Measurements from ENCODE around the gene PRPF40A. TPM values are rescaled to one million over a fixed set of nuclear protein-coding genes. Genes with fewer than 3 reads are reported as not detected.

The PRPF40A gene
- total and polyA plus RNA-seq, 2 donors (not counting 1 experiment from before 2014, with no cell fraction given) = 91.7 to 105 TPM

DNA sequence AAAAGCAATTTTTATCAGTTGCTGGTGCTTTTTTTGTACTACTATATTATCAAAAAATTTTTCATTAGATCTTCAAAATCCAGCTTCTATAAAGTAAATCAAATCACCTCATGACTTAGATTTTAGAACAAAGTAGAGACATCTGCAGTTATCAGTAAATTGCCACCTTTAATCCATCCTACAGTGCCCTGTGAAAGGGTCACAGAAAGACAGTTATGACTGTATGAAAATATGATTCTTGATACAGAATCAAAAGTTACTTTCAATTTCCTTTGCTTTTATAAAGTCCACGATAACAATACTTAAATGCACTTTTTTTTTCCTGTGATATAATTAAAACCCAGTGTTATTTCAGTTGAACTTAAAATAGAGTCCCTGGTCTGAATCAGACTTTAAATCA, 61.4 kb downstream of the PRPF40A start:
- no peaks in the 10 kb centered on the region for H3K4me1 ChIP-seq (ENCODE audit: control insufficient read depth, extremely low read depth, insufficient read depth, low read length)
- H4K20me1 ChIP-seq (ENCODE audit: control insufficient read depth, extremely low read depth, insufficient read depth, low read length) = no peaks in the 10 kb centered on the region
- TF ChIP-seq EZH2 (IDR thresholded peaks at IDR 0.05; ENCODE audit: low read length, missing control alignments) = no peak
- TF ChIP-seq, protein P1, sequence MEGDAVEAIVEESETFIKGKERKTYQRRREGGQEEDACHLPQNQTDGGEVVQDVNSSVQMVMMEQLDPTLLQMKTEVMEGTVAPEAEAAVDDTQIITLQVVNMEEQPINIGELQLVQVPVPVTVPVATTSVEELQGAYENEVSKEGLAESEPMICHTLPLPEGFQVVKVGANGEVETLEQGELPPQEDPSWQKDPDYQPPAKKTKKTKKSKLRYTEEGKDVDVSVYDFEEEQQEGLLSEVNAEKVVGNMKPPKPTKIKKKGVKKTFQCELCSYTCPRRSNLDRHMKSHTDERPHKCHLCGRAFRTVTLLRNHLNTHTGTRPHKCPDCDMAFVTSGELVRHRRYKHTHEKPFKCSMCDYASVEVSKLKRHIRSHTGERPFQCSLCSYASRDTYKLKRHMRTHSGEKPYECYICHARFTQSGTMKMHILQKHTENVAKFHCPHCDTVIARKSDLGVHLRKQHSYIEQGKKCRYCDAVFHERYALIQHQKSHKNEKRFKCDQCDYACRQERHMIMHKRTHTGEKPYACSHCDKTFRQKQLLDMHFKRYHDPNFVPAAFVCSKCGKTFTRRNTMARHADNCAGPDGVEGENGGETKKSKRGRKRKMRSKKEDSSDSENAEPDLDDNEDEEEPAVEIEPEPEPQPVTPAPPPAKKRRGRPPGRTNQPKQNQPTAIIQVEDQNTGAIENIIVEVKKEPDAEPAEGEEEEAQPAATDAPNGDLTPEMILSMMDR (conservative IDR thresholded peaks at IDR 0.05 in 1 of 2, IDR thresholded peaks at IDR 0.05 in 1 of 2; ENCODE audit: low read depth in 1 of 2, low read length in 2 of 2) = no peak
- H3K9ac ChIP-seq (ENCODE audit: insufficient read depth, low read length) = no peak overlapping the region
- no peak overlapping the region for H3K27ac ChIP-seq (ENCODE audit: insufficient read depth, low read length)
- H3K4me3 ChIP-seq (replicated peaks in 1 of 4; ENCODE audit: control extremely low read depth in 1 of 4, insufficient read depth in 1 of 4, low read depth in 3 of 4, low read length in 4 of 4) = no peak overlapping the region
- DNase-seq (ENCODE audit: low read depth in 2 of 2) = no peak
- H2AFZ ChIP-seq (ENCODE audit: low read length) = no peak overlapping the region
- H3K79me2 ChIP-seq (ENCODE audit: control insufficient read depth, insufficient read depth, low read length) = no peaks in the 10 kb centered on the region
- H3K36me3 ChIP-seq (ENCODE audit: control insufficient read depth, insufficient read depth, low read length) = peaks cover 2% of the 10 kb centered on the region
- no peaks in the 10 kb centered on the region for H3K27me3 ChIP-seq (ENCODE audit: control insufficient read depth, insufficient read depth, low read length)
- H3K9me3 ChIP-seq (ENCODE audit: control insufficient read depth, insufficient read depth, low read depth, low read length) = no peaks in the 10 kb centered on the region
- no peak overlapping the region for H3K4me2 ChIP-seq (ENCODE audit: extremely low read depth, insufficient read depth, low read length)

DNA sequence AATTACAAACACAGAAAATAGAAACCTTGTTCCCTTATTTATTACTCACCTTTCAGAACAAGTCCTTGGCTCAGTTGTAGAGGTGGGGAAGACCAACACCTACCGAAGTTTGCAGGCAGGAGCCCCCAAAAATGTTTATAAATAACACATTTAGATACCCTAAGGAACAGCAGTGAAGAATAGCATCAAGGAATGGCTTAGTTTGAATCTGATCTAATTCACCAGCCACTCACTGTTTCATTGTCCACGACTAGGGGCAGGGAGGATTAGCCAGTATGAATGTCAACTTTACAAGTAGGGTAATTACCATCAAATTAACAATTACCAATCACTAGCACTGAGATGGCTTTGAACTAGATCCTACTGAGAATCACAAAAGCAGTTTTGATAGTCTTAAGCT, 65.4 kb downstream of the PRPF40A start:
- H4K20me1 ChIP-seq (ENCODE audit: control insufficient read depth, extremely low read depth, insufficient read depth, low read length) = no peaks in the 10 kb centered on the region
- no peak for TF ChIP-seq EZH2 (IDR thresholded peaks at IDR 0.05; ENCODE audit: low read length, missing control alignments)
- TF ChIP-seq, protein P1 (conservative IDR thresholded peaks at IDR 0.05 in 1 of 2, IDR thresholded peaks at IDR 0.05 in 1 of 2; ENCODE audit: low read depth in 1 of 2, low read length in 2 of 2) = no peak
- no peak overlapping the region for H3K4me3 ChIP-seq (replicated peaks in 1 of 4; ENCODE audit: control extremely low read depth in 1 of 4, insufficient read depth in 1 of 4, low read depth in 3 of 4, low read length in 4 of 4)
- no peaks in the 10 kb centered on the region for H3K79me2 ChIP-seq (ENCODE audit: control insufficient read depth, insufficient read depth, low read length)
- no peak for DNase-seq (ENCODE audit: low read depth in 2 of 2)
- no peak overlapping the region for H3K4me2 ChIP-seq (ENCODE audit: extremely low read depth, insufficient read depth, low read length)
- H3K9me3 ChIP-seq (ENCODE audit: control insufficient read depth, insufficient read depth, low read depth, low read length) = no peaks in the 10 kb centered on the region
- H2AFZ ChIP-seq (ENCODE audit: low read length) = no peak overlapping the region
- H3K27ac ChIP-seq (ENCODE audit: insufficient read depth, low read length) = no peak overlapping the region
- H3K27me3 ChIP-seq (ENCODE audit: control insufficient read depth, insufficient read depth, low read length) = no peaks in the 10 kb centered on the region
- H3K9ac ChIP-seq (ENCODE audit: insufficient read depth, low read length) = no peak overlapping the region
- H3K36me3 ChIP-seq (ENCODE audit: control insufficient read depth, insufficient read depth, low read length) = no peaks in the 10 kb centered on the region
- H3K4me1 ChIP-seq (ENCODE audit: control insufficient read depth, extremely low read depth, insufficient read depth, low read length) = peaks cover 8% of the 10 kb centered on the region

DNA sequence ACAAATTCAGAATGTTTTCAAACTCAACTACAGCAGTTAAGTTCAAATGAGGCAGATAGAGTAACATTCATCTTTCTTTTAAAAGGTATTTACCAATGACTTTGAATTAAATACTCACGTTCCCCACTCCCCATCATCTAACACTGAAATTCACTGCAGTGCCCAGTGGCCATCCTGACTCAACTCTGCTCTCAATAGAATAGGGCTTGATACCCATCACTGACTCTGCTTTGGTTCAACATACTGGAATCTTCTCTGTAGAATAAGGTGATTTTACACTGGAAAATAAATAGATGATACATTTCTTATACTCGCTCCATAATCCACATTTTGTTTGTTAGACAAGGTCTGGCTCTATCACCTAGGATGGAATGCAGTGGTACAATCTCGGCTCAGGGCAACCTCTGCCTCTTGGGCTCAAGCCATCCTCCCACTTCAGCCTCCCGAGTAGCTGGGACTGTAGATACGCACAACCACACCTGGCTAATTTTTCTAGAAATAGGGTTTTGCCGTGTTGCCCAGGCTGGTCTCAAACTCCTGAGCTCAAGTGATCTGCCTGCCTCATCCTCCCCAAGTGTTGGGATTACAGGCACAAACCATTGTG, 66.4 kb downstream of the PRPF40A start:
- Histone ChIP-seq H2AFZ (ENCODE audit: low read length) (no peak overlapping the region), H3K4me2 (ENCODE audit: extremely low read depth, insufficient read depth, low read length) (no peak overlapping the region), H3K9ac (ENCODE audit: insufficient read depth, low read length) (no peak overlapping the region), H3K4me1 (ENCODE audit: control insufficient read depth, extremely low read depth, insufficient read depth, low read length) (peaks cover 8% of the 10 kb centered on the region), H3K27me3 (ENCODE audit: control insufficient read depth, insufficient read depth, low read length) (no peaks in the 10 kb centered on the region), H3K36me3 (ENCODE audit: control insufficient read depth, insufficient read depth, low read length) (no peaks in the 10 kb centered on the region), H4K20me1 (ENCODE audit: control insufficient read depth, extremely low read depth, insufficient read depth, low read length) (no peaks in the 10 kb centered on the region), H3K27ac (ENCODE audit: insufficient read depth, low read length) (no peak overlapping the region), H3K9me3 (ENCODE audit: control insufficient read depth, insufficient read depth, low read depth, low read length) (no peaks in the 10 kb centered on the region), H3K79me2 (ENCODE audit: control insufficient read depth, insufficient read depth, low read length) (no peaks in the 10 kb centered on the region), H3K4me3 (replicated peaks in 1 of 4; ENCODE audit: control extremely low read depth in 1 of 4, insufficient read depth in 1 of 4, low read depth in 3 of 4, low read length in 4 of 4) (no peak overlapping the region)
- TF ChIP-seq, protein P1 (conservative IDR thresholded peaks at IDR 0.05 in 1 of 2, IDR thresholded peaks at IDR 0.05 in 1 of 2; ENCODE audit: low read depth in 1 of 2, low read length in 2 of 2) = no peak
- DNase-seq (ENCODE audit: low read depth in 2 of 2) = no peak
